Measurements from ENCODE around the gene ARL8A.
A peak's percentile ranks its signal among the peaks of the same experiment; 100 is the strongest.
"Not testable (repeated sequence)": the region's sequence is repeated elsewhere in the genome, so short reads cannot be mapped to it uniquely, and the experiment has no call there.

Gene ARL8A

DNA sequence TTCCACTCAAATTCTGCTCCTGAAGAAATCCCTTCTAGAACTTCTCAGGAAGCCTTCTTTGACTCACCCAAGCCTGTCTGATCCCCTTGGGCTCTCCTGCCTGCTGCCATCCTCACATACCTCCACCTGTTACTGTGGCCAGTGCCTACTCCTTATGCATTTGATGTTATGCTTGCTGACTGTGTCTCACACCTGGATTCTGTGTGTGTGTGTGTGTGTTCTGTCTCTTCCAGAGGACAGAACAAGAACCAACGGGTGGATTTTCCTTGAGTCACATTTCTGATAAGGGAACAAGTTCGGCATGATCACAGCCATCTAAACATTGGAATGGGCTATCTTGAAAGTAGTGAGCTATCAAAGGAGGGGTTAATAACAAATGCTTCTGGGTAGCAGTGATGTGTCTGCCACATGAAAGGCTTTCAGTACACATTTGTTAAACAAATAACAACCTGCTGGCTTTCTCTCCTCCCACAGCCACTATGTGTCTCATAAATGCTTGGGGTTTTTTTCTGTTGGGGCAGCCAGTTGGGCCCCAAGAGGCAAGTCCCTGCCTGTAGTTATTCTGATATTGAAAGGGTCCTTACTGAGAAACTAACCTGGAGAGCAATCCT, 30.7 kb downstream of the ARL8A start:
- Histone ChIP-seq H3K4me3 (ENCODE audit: low read length) (no peak overlapping the region), H3K9ac (ENCODE audit: low read depth, low read length) (no peak overlapping the region), H3K9me3 (ENCODE audit: insufficient read depth, low read depth, low read length) (no peaks in the 10 kb centered on the region), H3K4me1 (ENCODE audit: insufficient read depth, low read length) (peaks cover 6% of the 10 kb centered on the region; the same call in 1 of the 2 replicates), H3K27me3 (ENCODE audit: insufficient read depth, low read length) (no peaks in the 10 kb centered on the region), H3K36me3 (ENCODE audit: insufficient read depth, low read depth, low read length) (no peaks in the 10 kb centered on the region), H3K27ac (ENCODE audit: low read length) (no peak overlapping the region)

DNA sequence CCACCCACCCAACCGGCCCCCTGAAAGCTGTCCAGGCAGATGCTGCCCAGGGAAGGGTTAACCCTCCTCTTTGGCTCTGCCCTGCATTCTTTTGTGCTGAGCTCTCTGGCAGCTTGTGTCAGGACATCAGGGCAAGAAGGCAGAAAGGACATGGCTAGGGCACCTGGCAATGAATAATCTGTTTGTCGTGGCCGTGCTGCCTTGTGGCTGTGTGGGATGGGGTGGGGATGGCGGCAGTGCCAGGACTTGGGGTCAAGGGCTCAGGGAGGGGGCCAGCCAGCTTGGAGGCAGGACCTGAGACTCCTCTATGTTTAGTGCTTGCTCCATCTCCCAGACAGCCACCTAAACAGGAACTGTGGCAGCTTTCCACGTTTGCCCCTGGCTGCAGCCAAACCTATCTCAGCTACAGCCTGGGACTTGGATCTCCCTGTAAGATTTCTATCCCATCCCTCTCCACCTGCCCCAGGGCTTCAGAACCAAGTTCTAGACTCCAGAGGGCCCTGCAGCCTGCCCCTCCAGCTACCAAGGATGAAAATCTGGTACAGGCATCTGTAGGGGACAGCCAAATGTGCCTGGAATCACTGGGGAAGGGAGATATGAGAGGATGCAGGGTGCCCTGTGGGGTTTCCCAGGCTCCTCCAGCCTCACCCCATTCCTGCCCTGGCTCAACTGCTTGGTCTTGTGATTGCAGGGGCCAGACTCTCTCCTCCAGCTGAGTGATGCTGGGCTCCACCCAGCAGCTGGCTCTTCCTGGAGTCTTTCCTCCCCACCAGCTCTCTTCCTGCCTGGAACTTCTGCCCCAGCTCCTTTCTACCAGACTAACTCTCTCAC, 31.5 kb downstream of the ARL8A start:
- Histone ChIP-seq H3K36me3 (ENCODE audit: insufficient read depth, low read depth, low read length) (no peaks in the 10 kb centered on the region), H3K4me3 (ENCODE audit: low read length) (no peak overlapping the region), H3K9ac (ENCODE audit: low read depth, low read length) (no peak overlapping the region), H3K9me3 (ENCODE audit: insufficient read depth, low read depth, low read length) (no peaks in the 10 kb centered on the region), H3K4me1 (ENCODE audit: insufficient read depth, low read length) (peaks cover 6% of the 10 kb centered on the region; the same call in 1 of the 2 replicates), H3K27me3 (ENCODE audit: insufficient read depth, low read length) (no peaks in the 10 kb centered on the region), H3K27ac (ENCODE audit: low read length) (no peak overlapping the region)

DNA sequence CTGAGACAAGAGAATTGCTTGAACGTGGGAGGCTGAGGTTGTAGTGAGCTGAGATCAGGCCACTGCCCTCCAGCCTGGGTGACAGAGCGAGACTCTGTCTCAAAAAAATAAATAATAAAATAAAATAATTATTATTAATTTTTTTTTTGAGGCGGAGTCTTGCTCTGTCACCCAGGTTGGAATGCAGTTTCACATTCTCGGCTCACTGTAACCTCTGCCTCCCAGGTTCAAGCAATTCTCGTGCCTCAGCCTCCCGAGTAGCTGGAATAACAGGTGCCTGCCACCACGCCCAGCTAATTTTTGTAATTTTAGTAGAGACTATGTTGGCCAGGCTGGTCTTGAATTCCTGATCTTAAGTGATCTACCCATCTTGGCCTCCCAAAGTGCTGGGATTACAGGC, 32.9 kb downstream of the ARL8A start:
- H3K9me3 ChIP-seq (ENCODE audit: insufficient read depth, low read depth, low read length); H3K4me3 ChIP-seq (ENCODE audit: low read length); H3K27me3 ChIP-seq (ENCODE audit: insufficient read depth, low read length); H3K27ac ChIP-seq (ENCODE audit: low read length); H3K36me3 ChIP-seq (ENCODE audit: insufficient read depth, low read depth, low read length); H3K9ac ChIP-seq (ENCODE audit: low read depth, low read length); H3K4me1 ChIP-seq (ENCODE audit: insufficient read depth, low read length): not testable (repeated sequence)

DNA sequence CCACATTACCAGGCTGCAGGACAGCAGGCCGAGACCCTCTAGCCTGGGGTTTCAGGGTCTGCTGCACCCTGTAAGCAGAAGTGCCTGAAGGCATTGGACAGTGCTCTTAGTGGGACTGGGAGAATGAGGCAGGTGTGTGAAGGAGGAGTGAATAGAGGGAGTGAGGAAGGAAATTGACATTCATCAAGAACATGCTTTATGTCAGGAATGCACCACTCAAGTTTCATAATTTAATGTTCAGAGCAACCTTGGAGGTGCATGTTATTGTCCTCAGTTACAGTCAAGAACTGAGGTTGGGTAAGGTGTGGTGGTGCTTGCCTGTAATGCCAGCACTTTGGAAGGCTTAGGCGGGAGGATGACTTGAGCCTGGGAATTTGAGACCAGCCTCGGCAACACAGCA, 33.6 kb downstream of the ARL8A start:
- H3K27ac ChIP-seq (ENCODE audit: low read length) = no peak overlapping the region
- H3K36me3 ChIP-seq (ENCODE audit: insufficient read depth, low read depth, low read length) = no peaks in the 10 kb centered on the region
- no peaks in the 10 kb centered on the region for H3K27me3 ChIP-seq (ENCODE audit: insufficient read depth, low read length)
- H3K4me3 ChIP-seq (ENCODE audit: low read length) = no peak overlapping the region
- no peaks in the 10 kb centered on the region for H3K9me3 ChIP-seq (ENCODE audit: insufficient read depth, low read depth, low read length)
- H3K9ac ChIP-seq (ENCODE audit: low read depth, low read length) = no peak overlapping the region
- H3K4me1 ChIP-seq (ENCODE audit: insufficient read depth, low read length) = peaks cover 12% of the 10 kb centered on the region

DNA sequence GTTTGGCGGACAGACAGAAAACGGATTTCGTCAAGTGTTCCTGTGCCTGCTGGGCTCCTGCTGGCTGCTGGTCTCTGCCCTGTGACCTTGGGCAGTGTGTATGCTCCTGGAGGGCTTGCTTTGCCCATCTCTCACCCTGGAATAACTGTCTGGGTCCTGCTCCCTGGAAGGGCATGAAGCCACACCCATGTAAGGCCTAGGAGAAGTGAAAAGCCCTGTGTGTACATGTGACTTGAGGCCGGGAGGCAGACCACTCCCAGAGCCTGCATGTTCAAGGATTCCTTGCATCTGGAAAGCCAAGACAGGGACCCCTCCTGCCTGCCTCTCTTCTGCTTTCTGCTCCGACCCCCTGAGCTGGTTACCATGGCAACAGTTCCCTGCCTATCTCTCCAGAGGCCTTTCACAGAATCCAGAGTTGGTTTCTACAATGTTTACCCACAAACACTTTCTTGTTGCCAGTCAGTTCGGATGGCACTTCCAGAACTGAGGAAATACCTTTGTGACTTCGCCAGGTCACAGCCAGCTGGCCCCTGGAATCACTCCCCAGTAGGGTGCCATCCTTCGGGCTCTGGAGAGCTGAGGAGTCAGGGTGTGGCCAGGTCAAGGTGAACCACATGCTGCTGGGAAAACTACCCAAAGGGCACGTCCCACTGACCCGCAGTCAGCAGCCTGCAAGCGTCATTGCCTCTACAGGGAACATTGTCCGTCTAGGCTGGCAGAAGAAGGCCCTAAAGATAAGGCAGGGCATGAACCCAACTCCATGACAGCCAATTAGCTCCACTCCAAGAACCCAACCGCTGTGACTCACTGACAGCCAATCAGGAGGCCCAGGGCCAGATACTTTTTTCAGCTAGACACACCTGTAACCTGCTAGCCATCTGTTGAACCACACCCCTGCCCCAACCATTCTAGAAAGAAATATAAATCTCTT, 36.5 kb downstream of the ARL8A start:
- Histone ChIP-seq H3K4me3 (ENCODE audit: low read length) (no peak overlapping the region), H3K9ac (ENCODE audit: low read depth, low read length) (no peak overlapping the region), H3K27ac (ENCODE audit: low read length) (no peak overlapping the region), H3K9me3 (ENCODE audit: insufficient read depth, low read depth, low read length) (no peaks in the 10 kb centered on the region), H3K4me1 (ENCODE audit: insufficient read depth, low read length) (peaks cover 17% of the 10 kb centered on the region), H3K36me3 (ENCODE audit: insufficient read depth, low read depth, low read length) (no peaks in the 10 kb centered on the region), H3K27me3 (ENCODE audit: insufficient read depth, low read length) (no peaks in the 10 kb centered on the region)

DNA sequence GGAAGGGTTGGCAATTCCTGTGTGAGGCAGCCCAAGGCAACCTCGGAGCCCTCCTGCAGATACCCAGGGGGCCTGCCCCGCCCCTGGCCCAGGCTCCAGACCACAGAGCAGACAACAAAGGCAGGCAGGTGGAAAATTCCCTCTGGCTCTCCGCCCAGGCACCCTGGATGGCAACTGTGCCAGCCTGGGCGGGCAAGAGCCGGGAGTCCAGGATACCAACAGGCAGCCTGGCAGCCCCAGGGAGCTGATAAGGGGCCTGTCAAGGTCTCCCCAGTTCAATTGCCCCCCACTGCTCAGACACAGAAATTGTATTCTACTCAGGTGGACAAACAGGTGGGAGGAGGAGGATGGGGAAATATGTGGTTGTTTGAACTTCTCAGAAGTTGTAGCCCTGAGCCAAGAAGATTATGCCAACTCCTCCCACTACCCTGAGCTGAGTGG, 37.2 kb downstream of the ARL8A start:
- peaks cover 14% of the 10 kb centered on the region; the same call in 1 of the 2 replicates for H3K4me1 ChIP-seq (ENCODE audit: insufficient read depth, low read length)
- H3K9ac ChIP-seq (ENCODE audit: low read depth, low read length) = no peak overlapping the region
- H3K27ac ChIP-seq (ENCODE audit: low read length) = no peak overlapping the region
- H3K4me3 ChIP-seq (ENCODE audit: low read length) = no peak overlapping the region
- H3K27me3 ChIP-seq (ENCODE audit: insufficient read depth, low read length) = no peaks in the 10 kb centered on the region
- H3K36me3 ChIP-seq (ENCODE audit: insufficient read depth, low read depth, low read length) = no peaks in the 10 kb centered on the region
- H3K9me3 ChIP-seq (ENCODE audit: insufficient read depth, low read depth, low read length) = no peaks in the 10 kb centered on the region

DNA sequence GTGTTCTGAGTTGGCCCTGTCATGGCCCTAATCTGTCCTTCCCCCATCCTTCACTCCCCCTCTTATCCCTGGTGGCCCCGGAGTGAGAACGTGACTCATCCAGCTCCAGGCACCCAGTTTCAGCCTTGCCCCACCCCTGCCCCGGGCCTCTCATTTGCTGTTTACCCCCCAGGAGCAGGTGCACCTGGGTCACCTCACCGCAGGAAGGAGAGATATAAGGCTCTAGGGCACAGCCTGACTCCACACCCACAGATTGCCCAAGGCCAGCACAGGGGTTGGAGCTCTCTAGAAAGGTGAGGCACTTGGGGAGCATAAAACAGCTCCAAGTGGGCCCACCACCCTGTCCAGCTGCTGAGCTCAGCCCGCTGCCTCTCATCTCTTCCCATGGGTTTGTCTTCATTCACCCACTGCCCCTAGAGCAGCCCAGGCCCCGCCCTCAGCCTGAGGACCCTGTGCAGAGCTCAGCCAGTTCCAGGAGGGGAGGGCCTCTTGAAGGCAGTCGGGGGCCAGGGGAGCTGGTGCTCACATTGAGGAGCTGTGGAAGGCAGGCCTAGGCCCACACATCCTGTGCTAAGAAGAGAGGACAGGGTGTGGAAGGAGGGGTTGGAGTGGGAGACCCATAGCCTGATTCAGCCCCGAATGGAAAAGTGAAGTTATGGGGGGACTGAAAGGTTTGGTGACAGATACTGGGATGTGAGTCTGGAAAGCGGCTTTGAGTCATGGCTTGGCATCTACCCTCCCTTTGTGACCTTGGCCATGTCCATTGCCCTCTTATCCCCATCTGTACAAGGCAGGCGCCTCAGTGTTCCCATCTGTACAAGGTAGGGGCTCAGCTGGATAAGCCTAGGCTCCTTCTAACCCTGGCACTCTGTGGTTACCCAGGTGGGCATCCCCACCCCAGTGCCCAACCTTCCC, 37.9 kb downstream of the ARL8A start:
- Histone ChIP-seq H3K27ac (ENCODE audit: low read length) (peak overlapping the region; percentile 16), H3K9me3 (ENCODE audit: insufficient read depth, low read depth, low read length) (no peaks in the 10 kb centered on the region), H3K9ac (ENCODE audit: low read depth, low read length) (peak overlapping the region; percentile 38; the same call in 1 of the 2 replicates), H3K27me3 (ENCODE audit: insufficient read depth, low read length) (no peaks in the 10 kb centered on the region), H3K4me3 (ENCODE audit: low read length) (no peak overlapping the region), H3K4me1 (ENCODE audit: insufficient read depth, low read length) (peaks cover 15% of the 10 kb centered on the region; the same call in 1 of the 2 replicates), H3K36me3 (ENCODE audit: insufficient read depth, low read depth, low read length) (no peaks in the 10 kb centered on the region)

DNA sequence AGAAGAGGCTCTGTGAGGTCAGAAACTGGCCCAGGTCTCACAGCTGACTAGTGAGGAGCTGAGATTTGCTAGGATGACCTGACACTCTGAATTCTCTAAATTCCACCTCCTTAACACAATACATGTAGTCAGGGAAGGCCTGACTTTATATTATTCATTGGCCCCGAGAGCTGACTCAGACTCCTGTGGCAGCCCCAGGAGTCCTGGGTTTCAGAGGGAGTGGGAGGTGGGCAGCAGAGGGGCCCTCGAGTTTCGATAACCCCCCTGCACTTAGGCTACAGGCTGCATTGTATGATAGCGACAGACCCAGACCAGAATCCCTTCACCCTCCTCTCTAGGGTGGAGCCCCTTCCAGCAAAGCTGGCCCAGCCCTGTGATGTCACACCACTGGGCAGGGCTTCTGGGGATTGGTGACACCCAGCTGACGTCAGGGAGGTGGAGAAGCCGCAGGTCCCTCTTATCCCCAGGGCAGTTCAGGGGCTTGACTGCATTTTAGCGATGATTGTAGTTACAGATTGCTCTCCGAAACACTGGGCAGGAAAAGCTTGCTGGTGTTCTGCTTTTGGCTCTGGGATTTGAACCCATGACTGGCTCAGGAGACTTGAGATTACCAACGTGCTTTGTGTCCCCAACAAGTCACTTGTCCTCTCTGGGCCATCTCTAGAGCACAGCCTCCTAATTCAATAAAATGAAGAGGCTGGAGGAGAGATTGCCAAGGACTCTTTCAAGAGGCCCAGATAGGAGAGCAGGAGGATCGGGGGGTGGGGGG, 38.8 kb downstream of the ARL8A start:
- H3K9me3 ChIP-seq (ENCODE audit: insufficient read depth, low read depth, low read length) = no peaks in the 10 kb centered on the region
- peak overlapping the region; percentile 38; the same call in 1 of the 2 replicates for H3K9ac ChIP-seq (ENCODE audit: low read depth, low read length)
- peak overlapping the region; percentile 16 for H3K27ac ChIP-seq (ENCODE audit: low read length)
- no peaks in the 10 kb centered on the region for H3K27me3 ChIP-seq (ENCODE audit: insufficient read depth, low read length)
- H3K4me1 ChIP-seq (ENCODE audit: insufficient read depth, low read length) = peaks cover 22% of the 10 kb centered on the region; the same call in 1 of the 2 replicates
- peak overlapping the region; percentile 47 for H3K4me3 ChIP-seq (ENCODE audit: low read length)
- no peaks in the 10 kb centered on the region for H3K36me3 ChIP-seq (ENCODE audit: insufficient read depth, low read depth, low read length)

DNA sequence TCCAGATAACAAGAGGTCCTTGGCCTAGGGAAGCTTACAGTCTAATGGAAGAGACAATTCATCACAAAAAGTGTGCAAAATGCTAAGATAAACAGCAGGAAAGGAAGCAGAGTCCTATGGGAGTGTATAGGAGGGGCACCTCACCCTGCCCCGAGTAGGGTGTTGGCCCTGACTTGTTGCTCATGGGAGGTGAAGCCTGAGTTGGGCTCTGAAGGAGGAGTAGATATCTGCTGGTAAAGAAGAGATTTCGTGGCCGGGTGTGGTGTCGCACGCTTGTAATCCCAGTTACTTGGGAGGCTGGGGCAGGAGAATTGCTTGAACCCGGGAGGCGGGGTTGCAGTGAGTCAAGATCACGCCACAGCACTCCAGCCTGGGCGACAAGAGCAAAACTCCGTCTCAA, 40.5 kb downstream of the ARL8A start:
- peaks cover 22% of the 10 kb centered on the region; the same call in 1 of the 2 replicates for H3K4me1 ChIP-seq (ENCODE audit: insufficient read depth, low read length)
- no peaks in the 10 kb centered on the region for H3K36me3 ChIP-seq (ENCODE audit: insufficient read depth, low read depth, low read length)
- H3K9ac ChIP-seq (ENCODE audit: low read depth, low read length) = no peak overlapping the region
- no peak overlapping the region for H3K27ac ChIP-seq (ENCODE audit: low read length)
- no peak overlapping the region for H3K4me3 ChIP-seq (ENCODE audit: low read length)
- H3K27me3 ChIP-seq (ENCODE audit: insufficient read depth, low read length) = no peaks in the 10 kb centered on the region
- no peaks in the 10 kb centered on the region for H3K9me3 ChIP-seq (ENCODE audit: insufficient read depth, low read depth, low read length)

DNA sequence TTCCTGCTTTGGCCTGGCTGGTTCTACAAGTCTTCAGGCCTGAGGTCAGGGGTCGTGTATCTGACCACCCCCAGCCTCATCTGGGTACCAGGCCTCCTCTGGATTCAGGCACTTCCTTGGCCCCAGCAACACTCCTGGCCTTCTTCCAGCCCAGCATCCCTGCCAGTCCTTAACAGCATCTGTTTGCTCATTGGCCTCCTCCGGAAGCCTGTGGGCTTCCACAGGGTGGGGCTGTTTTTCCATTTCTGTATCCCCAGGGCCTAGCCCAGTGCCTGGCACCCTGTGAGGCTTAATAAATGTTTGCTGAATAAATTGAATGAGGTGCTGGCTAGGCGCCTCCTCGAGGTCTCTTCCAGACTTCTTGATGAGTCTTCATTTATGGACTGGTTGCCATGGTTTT, 43.4 kb downstream of the ARL8A start:
- Histone ChIP-seq H3K4me1 (ENCODE audit: insufficient read depth, low read length) (peaks cover 18% of the 10 kb centered on the region; the same call in 1 of the 2 replicates), H3K27ac (ENCODE audit: low read length) (no peak overlapping the region), H3K9me3 (ENCODE audit: insufficient read depth, low read depth, low read length) (no peaks in the 10 kb centered on the region), H3K36me3 (ENCODE audit: insufficient read depth, low read depth, low read length) (no peaks in the 10 kb centered on the region), H3K27me3 (ENCODE audit: insufficient read depth, low read length) (no peaks in the 10 kb centered on the region), H3K9ac (ENCODE audit: low read depth, low read length) (no peak overlapping the region), H3K4me3 (ENCODE audit: low read length) (no peak overlapping the region)

Measured in iPS-20b (cell line).